ENCODE results near the gene CALN1.

CALN1 gene

DNA sequence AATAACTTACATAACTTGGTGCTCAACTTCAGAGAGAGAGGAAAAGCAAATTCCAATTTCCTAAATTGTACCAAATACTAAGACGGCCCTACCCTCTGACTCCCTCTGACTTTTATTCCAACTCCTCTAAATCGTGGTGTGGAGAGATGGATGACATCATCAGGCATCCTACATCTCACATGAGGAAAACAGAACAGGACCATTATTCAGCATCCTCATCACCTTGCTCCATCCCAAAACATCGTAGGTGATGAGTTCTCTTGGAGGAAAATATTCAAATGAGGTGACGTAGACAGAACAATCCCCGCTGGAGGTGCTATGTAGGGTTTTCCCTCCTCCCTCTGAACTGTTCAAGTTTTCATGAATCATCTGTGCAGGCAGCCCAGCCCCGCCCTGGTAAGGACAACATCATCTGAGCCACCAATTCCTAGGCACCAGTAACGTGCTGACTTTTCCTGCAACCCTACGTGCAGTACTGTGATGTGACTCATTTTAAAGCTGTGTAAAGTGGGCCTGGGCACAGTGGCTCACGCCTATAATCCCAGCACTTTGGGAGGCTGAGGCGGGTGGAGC lies 167.2 kb downstream of the CALN1 start:
- TF ChIP-seq, protein P1, sequence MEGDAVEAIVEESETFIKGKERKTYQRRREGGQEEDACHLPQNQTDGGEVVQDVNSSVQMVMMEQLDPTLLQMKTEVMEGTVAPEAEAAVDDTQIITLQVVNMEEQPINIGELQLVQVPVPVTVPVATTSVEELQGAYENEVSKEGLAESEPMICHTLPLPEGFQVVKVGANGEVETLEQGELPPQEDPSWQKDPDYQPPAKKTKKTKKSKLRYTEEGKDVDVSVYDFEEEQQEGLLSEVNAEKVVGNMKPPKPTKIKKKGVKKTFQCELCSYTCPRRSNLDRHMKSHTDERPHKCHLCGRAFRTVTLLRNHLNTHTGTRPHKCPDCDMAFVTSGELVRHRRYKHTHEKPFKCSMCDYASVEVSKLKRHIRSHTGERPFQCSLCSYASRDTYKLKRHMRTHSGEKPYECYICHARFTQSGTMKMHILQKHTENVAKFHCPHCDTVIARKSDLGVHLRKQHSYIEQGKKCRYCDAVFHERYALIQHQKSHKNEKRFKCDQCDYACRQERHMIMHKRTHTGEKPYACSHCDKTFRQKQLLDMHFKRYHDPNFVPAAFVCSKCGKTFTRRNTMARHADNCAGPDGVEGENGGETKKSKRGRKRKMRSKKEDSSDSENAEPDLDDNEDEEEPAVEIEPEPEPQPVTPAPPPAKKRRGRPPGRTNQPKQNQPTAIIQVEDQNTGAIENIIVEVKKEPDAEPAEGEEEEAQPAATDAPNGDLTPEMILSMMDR (IDR thresholded peaks at IDR 0.05; ENCODE audit: insufficient read depth, low read depth, low read length, missing control alignments): no peak
- no peak overlapping the region for H3K4me3 ChIP-seq (ENCODE audit: low read depth, low read length)
- DNase-seq (ENCODE audit: low read depth): no peak

DNA sequence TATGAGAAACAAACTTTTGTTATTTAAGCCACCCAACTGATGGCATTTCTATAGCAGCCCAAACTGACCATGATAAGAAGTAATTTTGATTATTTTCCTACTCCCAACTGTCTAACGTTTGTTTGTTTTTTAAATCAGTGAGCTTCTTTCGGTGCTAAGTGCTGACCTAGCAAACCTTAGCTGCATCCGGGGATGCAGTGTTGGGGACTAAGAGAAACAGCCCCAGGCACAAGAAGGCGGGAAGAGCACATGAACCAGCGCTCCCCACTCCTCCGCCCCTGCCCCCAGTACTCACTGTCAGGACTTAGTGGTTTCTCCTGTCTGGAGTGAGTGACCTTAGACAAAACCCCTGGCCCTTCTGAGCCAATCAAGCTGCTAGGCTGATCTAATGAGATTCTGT lies 168.8 kb downstream of the CALN1 start:
- no peak overlapping the region for H3K4me3 ChIP-seq (ENCODE audit: low read depth, low read length)
- no peak for DNase-seq (ENCODE audit: low read depth)
- TF ChIP-seq, protein P1 (IDR thresholded peaks at IDR 0.05; ENCODE audit: insufficient read depth, low read depth, low read length, missing control alignments): no peak

DNA sequence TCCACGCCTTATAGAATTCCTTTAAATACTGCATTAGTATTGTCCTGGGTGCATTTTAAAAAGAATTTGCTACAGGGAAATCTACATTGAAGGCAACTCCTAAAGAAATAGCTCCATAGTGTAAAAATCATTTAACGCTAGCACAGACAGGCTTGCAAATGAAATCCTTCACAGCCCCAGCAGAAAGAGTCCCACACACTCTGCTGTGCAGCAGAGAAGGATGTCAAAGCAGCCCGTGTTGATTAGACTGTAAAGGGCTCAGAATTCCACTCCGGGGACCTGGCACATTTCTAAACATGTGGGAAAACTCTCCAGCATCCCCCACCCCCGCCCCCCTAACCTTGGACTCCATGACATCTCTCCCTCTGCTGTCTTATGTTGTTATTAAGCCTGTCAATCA lies 176.8 kb downstream of the CALN1 start:
- no peak for DNase-seq (ENCODE audit: low read depth)
- TF ChIP-seq, protein P1 (IDR thresholded peaks at IDR 0.05; ENCODE audit: insufficient read depth, low read depth, low read length, missing control alignments): no peak
- H3K4me3 ChIP-seq (ENCODE audit: low read depth, low read length): no peak overlapping the region

DNA sequence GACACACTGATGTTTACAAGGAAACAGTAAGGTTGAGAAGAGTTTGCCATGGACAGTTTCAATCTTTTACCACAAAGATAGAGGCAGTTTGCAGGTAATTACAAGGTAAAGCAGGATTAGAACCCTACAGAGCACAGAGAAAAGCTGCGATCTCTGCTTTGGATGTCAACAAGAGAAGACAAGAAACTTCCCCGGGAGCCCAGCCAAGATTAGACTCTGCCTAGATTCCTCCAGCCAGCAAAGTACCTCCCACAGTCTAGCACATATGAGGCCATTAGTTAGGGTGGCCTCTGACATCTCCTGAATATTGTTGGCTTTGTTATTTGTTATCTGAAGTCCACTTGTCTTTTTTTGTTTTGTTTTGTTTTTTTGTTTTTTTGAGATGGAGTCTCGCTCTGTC lies 178.1 kb downstream of the CALN1 start:
- H3K4me3 ChIP-seq (ENCODE audit: low read depth, low read length): no peak overlapping the region
- TF ChIP-seq, protein P1 (IDR thresholded peaks at IDR 0.05; ENCODE audit: insufficient read depth, low read depth, low read length, missing control alignments): no peak
- no peak for DNase-seq (ENCODE audit: low read depth)

DNA sequence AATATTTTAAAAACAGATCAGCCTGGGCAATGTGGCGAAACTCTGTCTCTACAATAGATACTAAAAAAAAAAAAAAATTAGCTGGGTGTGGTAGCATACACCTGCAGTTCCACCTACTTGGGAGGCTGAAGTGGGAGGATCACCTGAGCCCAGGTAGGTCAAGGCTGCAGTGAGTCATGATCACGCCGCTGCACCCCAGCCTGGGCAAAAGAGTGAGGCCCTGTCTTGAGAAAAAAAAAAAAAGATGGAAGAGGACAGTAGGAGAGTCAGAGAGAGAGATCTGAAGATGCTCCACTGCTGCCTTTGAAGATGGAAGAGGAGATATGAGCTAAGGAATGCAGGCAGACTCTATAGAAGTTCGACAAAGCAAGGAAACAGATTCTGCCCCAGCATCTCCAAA lies 181.9 kb downstream of the CALN1 start:
- DNase-seq (ENCODE audit: low read depth): no peak
- TF ChIP-seq, protein P1 (IDR thresholded peaks at IDR 0.05; ENCODE audit: insufficient read depth, low read depth, low read length, missing control alignments): no peak
- H3K4me3 ChIP-seq (ENCODE audit: low read depth, low read length): no peak overlapping the region

DNA sequence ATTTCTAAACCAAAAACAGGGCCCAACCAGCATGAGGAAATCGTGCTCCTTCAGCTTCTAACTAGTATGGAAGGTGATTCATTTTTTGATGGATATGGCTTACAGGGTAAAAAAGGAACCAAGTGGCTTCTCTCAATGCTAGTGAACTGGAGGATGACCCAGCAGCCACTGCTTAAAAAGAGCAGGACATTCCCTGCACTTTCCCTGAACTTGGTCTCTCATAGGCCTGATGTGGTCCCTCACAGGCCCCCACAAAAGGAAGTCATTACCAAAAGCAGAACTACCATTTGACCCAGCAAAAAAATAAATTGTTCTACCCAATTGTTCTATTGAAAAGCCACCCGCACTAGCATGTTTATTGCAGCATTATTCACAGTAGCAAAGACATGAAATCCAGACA lies 188.8 kb downstream of the CALN1 start:
- no peak for DNase-seq (ENCODE audit: low read depth)
- TF ChIP-seq, protein P1 (IDR thresholded peaks at IDR 0.05; ENCODE audit: insufficient read depth, low read depth, low read length, missing control alignments): no peak
- no peak overlapping the region for H3K4me3 ChIP-seq (ENCODE audit: low read depth, low read length)

DNA sequence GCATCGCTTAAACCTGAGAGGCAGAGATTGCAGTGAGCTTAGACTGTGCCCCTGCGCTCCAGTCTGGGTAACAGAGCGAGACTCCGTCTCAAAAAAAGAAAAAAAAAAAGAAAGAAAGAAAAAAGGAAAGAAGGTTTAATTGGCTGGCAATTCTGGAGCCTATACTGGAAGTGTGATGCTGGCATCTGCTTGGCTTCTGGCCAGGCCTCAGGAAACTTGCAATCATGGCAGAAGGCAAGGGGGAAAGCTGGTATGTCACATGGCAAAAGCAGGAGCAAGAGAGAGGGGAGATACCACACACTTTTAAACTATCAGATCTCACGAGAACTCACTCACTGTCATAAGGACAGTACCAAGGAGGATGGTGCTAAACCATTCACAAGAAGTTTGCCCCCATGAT lies 190.0 kb downstream of the CALN1 start:
- DNase-seq (ENCODE audit: low read depth): no peak
- no peak overlapping the region for H3K4me3 ChIP-seq (ENCODE audit: low read depth, low read length)
- TF ChIP-seq, protein P1 (IDR thresholded peaks at IDR 0.05; ENCODE audit: insufficient read depth, low read depth, low read length, missing control alignments): no peak
